Measurements from ENCODE around the gene CAMTA1. TPM values are rescaled to one million over a fixed set of nuclear protein-coding genes. Genes with fewer than 3 reads are reported as not detected.

Gene CAMTA1
- total and polyA plus RNA-seq, 4 donors, result 78.7 to 438 (median 173) TPM

DNA sequence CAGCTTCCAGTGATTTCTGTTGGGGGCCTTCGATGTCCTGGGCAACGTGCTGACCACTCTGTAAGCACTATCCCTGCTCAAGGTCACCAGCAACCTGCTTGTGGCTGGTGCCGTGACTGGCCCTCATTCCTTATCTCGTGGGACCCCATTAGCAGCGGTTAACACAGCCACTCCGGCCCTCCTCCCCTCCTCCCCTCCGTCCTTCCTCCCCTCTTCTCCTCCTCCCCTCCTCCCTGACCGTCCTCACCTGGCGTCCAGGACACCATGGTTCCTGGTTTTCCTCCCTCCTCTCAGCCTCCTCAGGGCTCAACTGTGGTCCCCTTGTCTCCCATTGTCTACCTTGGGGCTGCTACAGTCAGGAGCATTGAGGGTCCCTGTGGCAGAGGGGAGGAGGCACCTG is 157.7 kb downstream of the CAMTA1 start:
- 89 to 91% methylated on average over 9 of the region's 9 CpGs for WGBS, 2 donors
- no peaks in the 10 kb centered on the region for H3K4me1 ChIP-seq (ENCODE audit: control insufficient read depth in 1 of 2, insufficient read depth in 2 of 2, low read length in 2 of 2)

GRCh38 chr1:6944434-6944833 is 159.2 kb downstream of the CAMTA1 start:
- Histone ChIP-seq H3K27me3 (ENCODE audit: control insufficient read depth in 1 of 2, insufficient read depth in 2 of 2, low read length in 1 of 2) (no peaks in the 10 kb centered on the region), H3K36me3 (ENCODE audit: control insufficient read depth in 1 of 2, insufficient read depth in 2 of 2, low read length in 1 of 2) (no peaks in the 10 kb centered on the region), H3K27ac (ENCODE audit: low read depth in 1 of 2, low read length in 2 of 2) (no peak overlapping the region), H3K4me1 (ENCODE audit: control insufficient read depth in 1 of 2, insufficient read depth in 2 of 2, low read length in 2 of 2) (no peaks in the 10 kb centered on the region), H3K4me3 (ENCODE audit: low read length in 2 of 2) (no peak overlapping the region), H3K9me3 (ENCODE audit: control insufficient read depth, low read length) (no peaks in the 10 kb centered on the region)
- intact Hi-C loops (cut with DNase I), result no loop called here
- WGBS, 2 donors, result 85 to 87% methylated on average over 9 of the region's 9 CpGs
- ATAC-seq (ENCODE audit: low FRiP score) (no peak), DNase-seq (no peak)

More for the DNA sequence above, 157.7 kb downstream of the CAMTA1 start:
- ATAC-seq (ENCODE audit: low FRiP score), result no peak
- DNase-seq, result no peak
- H3K27ac ChIP-seq (ENCODE audit: low read depth in 1 of 2, low read length in 2 of 2), result no peak overlapping the region
- H3K9me3 ChIP-seq (ENCODE audit: control insufficient read depth, low read length), result no peaks in the 10 kb centered on the region
- no peaks in the 10 kb centered on the region for H3K27me3 ChIP-seq (ENCODE audit: control insufficient read depth in 1 of 2, insufficient read depth in 2 of 2, low read length in 1 of 2)
- H3K4me3 ChIP-seq (ENCODE audit: low read length in 2 of 2), result no peak overlapping the region
- intact Hi-C loops (cut with DNase I), result no loop called here
- H3K36me3 ChIP-seq (ENCODE audit: control insufficient read depth in 1 of 2, insufficient read depth in 2 of 2, low read length in 1 of 2), result no peaks in the 10 kb centered on the region

DNA sequence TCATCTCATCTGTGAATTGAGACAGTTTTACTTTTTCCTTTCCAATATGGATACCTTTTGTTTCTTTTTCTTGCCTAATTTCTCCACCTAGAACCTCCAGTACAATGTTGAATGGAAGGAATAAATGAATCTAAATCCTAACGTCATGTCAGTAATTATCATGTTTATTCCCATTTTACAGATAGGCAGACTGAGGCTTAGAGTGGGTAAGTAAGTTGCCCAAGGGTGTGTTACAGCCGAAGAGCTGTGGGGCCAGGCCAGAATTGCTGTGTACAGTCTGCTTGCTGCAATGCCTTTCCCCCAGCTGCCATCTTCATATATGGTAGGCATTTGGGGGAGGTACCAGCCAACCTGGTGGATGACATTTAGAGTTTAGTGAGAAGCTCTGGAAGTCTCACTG is 162.7 kb downstream of the CAMTA1 start:
- ATAC-seq (ENCODE audit: low FRiP score) (no peak), DNase-seq (no peak)
- Histone ChIP-seq H3K27ac (ENCODE audit: low read depth in 1 of 2, low read length in 2 of 2) (no peak overlapping the region), H3K4me1 (ENCODE audit: control insufficient read depth in 1 of 2, insufficient read depth in 2 of 2, low read length in 2 of 2) (no peaks in the 10 kb centered on the region), H3K36me3 (ENCODE audit: control insufficient read depth in 1 of 2, insufficient read depth in 2 of 2, low read length in 1 of 2) (no peaks in the 10 kb centered on the region), H3K9me3 (ENCODE audit: control insufficient read depth, low read length) (no peaks in the 10 kb centered on the region), H3K4me3 (ENCODE audit: low read length in 2 of 2) (no peak overlapping the region), H3K27me3 (ENCODE audit: control insufficient read depth in 1 of 2, insufficient read depth in 2 of 2, low read length in 1 of 2) (no peaks in the 10 kb centered on the region)
- intact Hi-C loops (cut with DNase I), result no loop called here
- 95% methylated on average over 2 of the region's 2 CpGs for WGBS, 2 donors

DNA sequence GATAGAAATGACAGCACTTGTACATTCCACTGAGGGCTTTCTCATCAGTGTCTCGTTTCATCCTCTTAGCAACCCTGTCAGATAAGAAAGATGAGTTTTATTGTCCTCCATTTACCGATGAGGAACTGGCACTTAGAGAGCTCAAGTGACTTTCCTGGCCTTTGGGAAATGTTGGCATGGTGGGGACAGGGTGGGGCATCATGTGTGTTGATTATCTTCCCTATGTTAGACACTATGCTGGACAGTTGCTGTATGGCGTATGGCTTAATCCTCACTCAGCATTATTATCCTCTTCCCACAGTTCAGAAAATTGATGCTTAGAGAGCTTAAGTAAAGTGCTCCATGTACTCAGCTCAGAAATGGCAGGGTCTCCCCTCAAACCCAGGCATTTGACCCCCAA is 163.2 kb downstream of the CAMTA1 start:
- ATAC-seq (ENCODE audit: low FRiP score), result no peak
- 89 to 90% methylated on average over 3 of the region's 3 CpGs for WGBS, 2 donors
- Histone ChIP-seq H3K27me3 (ENCODE audit: control insufficient read depth in 1 of 2, insufficient read depth in 2 of 2, low read length in 1 of 2) (no peaks in the 10 kb centered on the region), H3K27ac (ENCODE audit: low read depth in 1 of 2, low read length in 2 of 2) (no peak overlapping the region), H3K36me3 (ENCODE audit: control insufficient read depth in 1 of 2, insufficient read depth in 2 of 2, low read length in 1 of 2) (no peaks in the 10 kb centered on the region), H3K4me1 (ENCODE audit: control insufficient read depth in 1 of 2, insufficient read depth in 2 of 2, low read length in 2 of 2) (no peaks in the 10 kb centered on the region), H3K4me3 (ENCODE audit: low read length in 2 of 2) (no peak overlapping the region), H3K9me3 (ENCODE audit: control insufficient read depth, low read length) (no peaks in the 10 kb centered on the region)
- intact Hi-C loops (cut with DNase I), result no loop called here
- no peak for DNase-seq

- no peaks in the 10 kb centered on the region for H3K36me3 ChIP-seq (ENCODE audit: control insufficient read depth in 1 of 2, insufficient read depth in 2 of 2, low read length in 1 of 2)
- no peaks in the 10 kb centered on the region for H3K27me3 ChIP-seq (ENCODE audit: control insufficient read depth in 1 of 2, insufficient read depth in 2 of 2, low read length in 1 of 2)
- WGBS, 2 donors, result 80 to 87% methylated on average over 4 of the region's 4 CpGs
- no peaks in the 10 kb centered on the region for H3K9me3 ChIP-seq (ENCODE audit: control insufficient read depth, low read length)
- no peaks in the 10 kb centered on the region for H3K4me1 ChIP-seq (ENCODE audit: control insufficient read depth in 1 of 2, insufficient read depth in 2 of 2, low read length in 2 of 2)
- no peak overlapping the region for H3K27ac ChIP-seq (ENCODE audit: low read depth in 1 of 2, low read length in 2 of 2)
- ATAC-seq (ENCODE audit: low FRiP score) (no peak), DNase-seq (no peak)
- intact Hi-C loops (cut with DNase I), result no loop called here
- H3K4me3 ChIP-seq (ENCODE audit: low read length in 2 of 2), result no peak overlapping the region
Measured at GRCh38 chr1:6948861-6949260, 163.6 kb downstream of the CAMTA1 start.

GRCh38 chr1:6950001-6950765 is 164.9 kb downstream of the CAMTA1 start:
- no peak for ATAC-seq (ENCODE audit: low FRiP score)
- WGBS, 2 donors, result 76 to 77% methylated on average over 9 of the region's 9 CpGs
- H3K4me1 ChIP-seq (ENCODE audit: control insufficient read depth in 1 of 2, insufficient read depth in 2 of 2, low read length in 2 of 2), result no peaks in the 10 kb centered on the region

DNA sequence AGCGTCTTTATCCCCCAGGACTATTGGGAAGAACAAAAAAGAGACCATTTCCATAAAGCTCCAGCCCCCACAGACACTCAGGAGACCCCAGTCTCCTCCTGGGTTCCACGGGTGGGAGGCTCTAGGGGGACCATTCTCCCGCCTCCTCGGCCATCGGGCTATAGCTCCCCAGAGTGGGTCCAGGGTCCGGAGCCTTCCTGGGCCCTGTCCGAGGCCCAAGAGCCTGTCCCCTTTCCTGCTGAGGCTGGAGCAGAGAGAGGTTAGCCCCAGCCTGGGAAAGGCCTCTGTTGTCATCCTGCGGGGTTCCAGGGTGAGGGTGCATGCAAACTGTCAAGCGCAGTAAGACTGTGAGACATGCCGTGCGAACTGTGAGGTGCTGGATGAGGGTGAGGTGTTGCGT is 166.3 kb downstream of the CAMTA1 start:
- Histone ChIP-seq H3K4me1 (ENCODE audit: control insufficient read depth in 1 of 2, insufficient read depth in 2 of 2, low read length in 2 of 2) (no peaks in the 10 kb centered on the region), H3K27ac (ENCODE audit: low read depth in 1 of 2, low read length in 2 of 2) (no peak overlapping the region), H3K9me3 (ENCODE audit: control insufficient read depth, low read length) (no peaks in the 10 kb centered on the region), H3K36me3 (ENCODE audit: control insufficient read depth in 1 of 2, insufficient read depth in 2 of 2, low read length in 1 of 2) (no peaks in the 10 kb centered on the region), H3K4me3 (ENCODE audit: low read length in 2 of 2) (no peak overlapping the region), H3K27me3 (ENCODE audit: control insufficient read depth in 1 of 2, insufficient read depth in 2 of 2, low read length in 1 of 2) (no peaks in the 10 kb centered on the region)
- intact Hi-C loops (cut with DNase I), result no loop called here
- ATAC-seq (ENCODE audit: low FRiP score) (no peak), DNase-seq (no peak)
- WGBS, 2 donors, result 93 to 97% methylated on average over 12 of the region's 12 CpGs

More at GRCh38 chr1:6950001-6950765, 164.9 kb downstream of the CAMTA1 start:
- Histone ChIP-seq H3K27me3 (ENCODE audit: control insufficient read depth in 1 of 2, insufficient read depth in 2 of 2, low read length in 1 of 2) (no peaks in the 10 kb centered on the region), H3K27ac (ENCODE audit: low read depth in 1 of 2, low read length in 2 of 2) (no peak overlapping the region), H3K4me3 (ENCODE audit: low read length in 2 of 2) (no peak overlapping the region), H3K9me3 (ENCODE audit: control insufficient read depth, low read length) (no peaks in the 10 kb centered on the region), H3K36me3 (ENCODE audit: control insufficient read depth in 1 of 2, insufficient read depth in 2 of 2, low read length in 1 of 2) (no peaks in the 10 kb centered on the region)
- no peak for DNase-seq
- intact Hi-C loops (cut with DNase I), result no loop called here

DNA sequence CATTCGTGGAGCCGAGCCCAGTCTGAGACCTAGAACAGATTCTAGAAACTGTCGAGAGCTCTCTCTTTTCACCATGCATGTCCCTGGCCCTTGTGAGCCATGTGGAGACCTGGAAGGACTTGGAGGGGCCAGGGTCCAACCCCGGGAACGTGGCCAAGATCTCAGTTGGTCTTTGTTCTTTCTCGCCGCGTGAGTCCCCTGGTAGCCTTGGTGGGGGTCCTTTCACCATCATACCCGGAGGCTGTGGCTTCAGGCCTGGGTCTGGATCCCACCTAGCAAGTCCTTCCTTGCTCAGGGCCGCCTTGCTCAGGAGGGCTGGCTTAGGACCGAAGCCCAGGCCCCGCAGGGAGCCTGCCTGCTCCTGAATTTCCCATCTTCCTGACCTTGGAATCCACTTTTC is 168.0 kb downstream of the CAMTA1 start:
- Histone ChIP-seq H3K27me3 (ENCODE audit: control insufficient read depth in 1 of 2, insufficient read depth in 2 of 2, low read length in 1 of 2) (no peaks in the 10 kb centered on the region), H3K36me3 (ENCODE audit: control insufficient read depth in 1 of 2, insufficient read depth in 2 of 2, low read length in 1 of 2) (no peaks in the 10 kb centered on the region), H3K9me3 (ENCODE audit: control insufficient read depth, low read length) (no peaks in the 10 kb centered on the region), H3K4me3 (ENCODE audit: low read length in 2 of 2) (no peak overlapping the region), H3K27ac (ENCODE audit: low read depth in 1 of 2, low read length in 2 of 2) (no peak overlapping the region), H3K4me1 (ENCODE audit: control insufficient read depth in 1 of 2, insufficient read depth in 2 of 2, low read length in 2 of 2) (no peaks in the 10 kb centered on the region)
- ATAC-seq (ENCODE audit: low FRiP score) (no peak), DNase-seq (no peak)
- 83 to 88% methylated on average over 12 of the region's 12 CpGs for WGBS, 2 donors
- intact Hi-C loops (cut with DNase I), result no loop called here

- WGBS, 2 donors, result 77 to 78% methylated on average over 11 of the region's 11 CpGs
- Histone ChIP-seq H3K36me3 (ENCODE audit: control insufficient read depth in 1 of 2, insufficient read depth in 2 of 2, low read length in 1 of 2) (no peaks in the 10 kb centered on the region), H3K27ac (ENCODE audit: low read depth in 1 of 2, low read length in 2 of 2) (no peak overlapping the region), H3K27me3 (ENCODE audit: control insufficient read depth in 1 of 2, insufficient read depth in 2 of 2, low read length in 1 of 2) (no peaks in the 10 kb centered on the region), H3K4me3 (ENCODE audit: low read length in 2 of 2) (no peak overlapping the region), H3K4me1 (ENCODE audit: control insufficient read depth in 1 of 2, insufficient read depth in 2 of 2, low read length in 2 of 2) (no peaks in the 10 kb centered on the region), H3K9me3 (ENCODE audit: control insufficient read depth, low read length) (no peaks in the 10 kb centered on the region)
- intact Hi-C loops (cut with DNase I), result loop anchor here in 1 of 2 donors (1.0 kb wide), 1 partner anchor 13 kb away; no protein-coding TSS in a partner anchor
- DNase-seq (no peak), ATAC-seq (ENCODE audit: low FRiP score) (no peak)
Measured at GRCh38 chr1:6953907-6954364, 168.7 kb downstream of the CAMTA1 start.
